Fibroblast of peridontal ligament (primary cell): ENCODE data around the gene VSX2.
A peak's percentile ranks its signal among the peaks of the same experiment; 100 is the strongest.

Experiments
- DNase-seq: peaks from one replicate; pipeline ENCODE4 v3.0.0-alpha.2; 2010; ENCODE audit errors: extremely low read depth

VSX2 gene

GRCh38 chr14:74302152-74302628 lies 62.9 kb downstream of the VSX2 start:
- DNase-seq = peak; percentile 63

GRCh38 chr14:74302634-74303569 lies 63.7 kb downstream of the VSX2 start, which contains the start of gene ABCD4:
ABCD4 (minus strand) TSS chr14:74302934; CDS start chr14:74302912, 22 bp downstream.
- peak; percentile 89 for DNase-seq

- DNase-seq = no peak
These were observed 69.4 kb downstream of the VSX2 start for GRCh38 chr14:74308695-74309094.

- DNase-seq = no peak
These were observed 70.1 kb downstream of the VSX2 start for GRCh38 chr14:74309125-74310022.

- DNase-seq = no peak
These were observed 72.9 kb downstream of the VSX2 start for GRCh38 chr14:74312161-74312560.
